ENCODE measurements around the gene ZNF608.

Gene ZNF608

GRCh38 chr5:124746916-124747790, 714 bp upstream of the ZNF608 start:
- no peak for TF ChIP-seq CTCF (conservative IDR thresholded peaks at IDR 0.05; ENCODE audit: control insufficient read depth, insufficient read depth, low read depth, low read length)
- DNase-seq (ENCODE audit: low read depth): peak; percentile 95
- peak overlapping the region; percentile 63 for H3K4me3 ChIP-seq (ENCODE audit: control insufficient read depth, low read depth, low read length)

- peak overlapping the region; percentile 63 for H3K4me3 ChIP-seq (ENCODE audit: control insufficient read depth, low read depth, low read length)
- no peak for DNase-seq (ENCODE audit: low read depth)
Observed at GRCh38 chr5:124745007-124745927, 1.2 kb downstream of the ZNF608 start.

GRCh38 chr5:124744170-124744971, 2.1 kb downstream of the ZNF608 start:
- peak overlapping the region; percentile 63 for H3K4me3 ChIP-seq (ENCODE audit: control insufficient read depth, low read depth, low read length)
- TF ChIP-seq CTCF (conservative IDR thresholded peaks at IDR 0.05; ENCODE audit: control insufficient read depth, insufficient read depth, low read depth, low read length): no peak
- peak; percentile 31 for DNase-seq (ENCODE audit: low read depth)

More at GRCh38 chr5:124745007-124745927, 1.2 kb downstream of the ZNF608 start:
- TF ChIP-seq CTCF (conservative IDR thresholded peaks at IDR 0.05; ENCODE audit: control insufficient read depth, insufficient read depth, low read depth, low read length): no peak

GRCh38 chr5:124743602-124744169, 2.8 kb downstream of the ZNF608 start:
- H3K4me3 ChIP-seq (ENCODE audit: control insufficient read depth, low read depth, low read length): peak overlapping the region; percentile 63
- no peak for TF ChIP-seq CTCF (conservative IDR thresholded peaks at IDR 0.05; ENCODE audit: control insufficient read depth, insufficient read depth, low read depth, low read length)
- DNase-seq (ENCODE audit: low read depth): no peak

- peak; percentile 87 for DNase-seq (ENCODE audit: low read depth)
- no peak for TF ChIP-seq CTCF (conservative IDR thresholded peaks at IDR 0.05; ENCODE audit: control insufficient read depth, insufficient read depth, low read depth, low read length)
- peak overlapping the region; percentile 63 for H3K4me3 ChIP-seq (ENCODE audit: control insufficient read depth, low read depth, low read length)
Observed at GRCh38 chr5:124742983-124743601, 3.3 kb downstream of the ZNF608 start.

Data from fibroblast of mammary gland (primary cell).